Anterior cingulate cortex (tissue), 58 donors: ENCODE results near the gene LIN54.

Source experiments
- DNase-seq, 58 donors: peaks; one replicate each; lab custom pipeline; 2025; lab: John Stamatoyannopoulos, UW

Gene LIN54

DNA sequence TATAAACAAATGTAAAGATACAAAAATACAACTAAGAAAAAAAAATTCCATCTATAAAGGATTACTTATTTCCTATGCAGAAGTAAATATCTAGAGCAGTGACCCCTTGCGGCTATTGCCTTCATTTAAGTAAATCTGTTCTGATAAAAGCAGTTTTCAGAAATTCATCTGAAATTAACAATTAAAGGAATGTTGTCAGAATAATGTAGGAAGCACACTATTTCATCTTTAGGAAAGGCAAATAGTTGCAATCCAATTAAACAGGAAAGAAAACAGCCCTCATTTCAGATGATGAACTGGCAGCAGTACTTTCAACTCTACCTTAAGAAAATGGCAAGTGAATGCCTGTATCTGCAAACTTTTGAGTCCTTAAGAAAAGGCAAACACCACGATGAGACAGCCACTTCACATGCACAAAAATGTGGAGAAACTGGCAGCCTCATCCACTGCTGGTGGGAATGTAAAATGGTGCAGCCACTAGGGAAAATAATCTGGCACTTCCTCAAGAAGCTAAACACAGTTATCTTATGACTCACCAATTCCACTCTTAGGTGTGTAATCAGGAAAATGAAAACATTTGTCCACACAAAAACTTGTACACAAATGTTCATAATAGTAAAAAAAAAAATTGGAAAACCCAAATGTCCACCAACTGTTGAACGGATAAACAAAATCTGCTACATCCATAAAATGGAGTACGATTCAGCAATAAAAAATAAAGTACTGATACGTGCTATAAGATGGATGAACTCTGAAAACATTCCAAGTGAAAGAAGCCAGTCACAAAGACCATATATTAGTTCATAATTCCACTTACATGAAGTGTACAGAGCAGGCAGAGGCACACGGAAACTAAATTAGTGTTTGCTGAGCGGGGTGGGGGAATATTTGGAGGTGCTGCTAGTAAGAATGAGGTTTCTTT lies 112.0 kb downstream of the LIN54 start:
- no peak for DNase-seq

DNA sequence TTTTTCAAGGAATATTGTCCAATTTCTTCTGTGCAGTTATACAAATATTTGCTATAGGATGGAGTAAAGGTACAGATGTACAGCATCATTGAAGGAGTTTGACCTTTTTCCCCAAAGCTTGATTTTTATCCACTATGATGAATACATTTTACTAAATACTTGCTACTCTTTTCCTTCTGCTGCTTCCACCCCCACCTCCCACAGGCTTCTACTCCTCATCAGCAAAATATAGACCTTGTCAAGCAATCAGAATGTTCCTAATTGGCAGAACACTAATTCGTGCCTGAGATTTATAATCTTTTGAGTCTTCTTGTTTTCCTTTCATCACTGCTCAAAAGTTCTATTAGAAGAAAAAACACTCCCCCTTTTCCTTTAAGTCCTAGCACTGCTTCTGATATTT lies 113.9 kb downstream of the LIN54 start:
- no peak for DNase-seq

DNA sequence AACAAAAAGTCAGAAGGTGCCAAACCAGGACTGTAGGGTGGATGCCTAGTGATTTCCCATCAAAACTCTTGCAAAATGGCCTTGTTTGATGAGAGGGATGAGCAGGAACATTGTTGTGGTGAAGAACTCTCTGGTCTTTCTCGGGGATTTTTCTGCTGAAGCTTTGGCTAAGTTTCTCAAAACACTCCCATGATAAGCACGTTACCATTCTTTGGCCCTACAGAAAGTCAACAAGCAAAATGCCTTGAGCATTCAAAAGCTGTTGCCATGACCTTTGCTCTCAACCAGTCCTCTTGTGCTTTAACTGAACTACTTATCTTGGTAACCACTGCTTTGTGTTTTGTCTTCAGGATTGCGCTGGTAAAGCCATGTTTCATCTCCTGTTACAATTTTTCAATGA lies 116.7 kb downstream of the LIN54 start:
- no peak for DNase-seq

DNA sequence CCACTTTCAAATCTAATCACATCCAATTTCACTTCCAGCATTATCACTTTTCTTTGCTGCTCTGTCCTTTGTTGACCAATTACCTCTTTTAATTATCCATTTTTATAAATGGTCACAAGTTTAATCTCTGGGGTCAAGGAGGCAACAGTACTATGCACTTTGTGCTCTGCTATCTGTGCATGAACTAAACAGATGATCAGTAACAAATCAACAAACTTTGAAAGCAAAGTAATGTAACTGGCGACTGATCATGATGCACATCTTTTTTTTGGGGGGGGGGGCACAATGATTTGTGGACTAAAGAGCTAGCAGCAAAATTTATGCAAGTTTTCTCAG lies 118.2 kb downstream of the LIN54 start:
- no peak for DNase-seq

DNA sequence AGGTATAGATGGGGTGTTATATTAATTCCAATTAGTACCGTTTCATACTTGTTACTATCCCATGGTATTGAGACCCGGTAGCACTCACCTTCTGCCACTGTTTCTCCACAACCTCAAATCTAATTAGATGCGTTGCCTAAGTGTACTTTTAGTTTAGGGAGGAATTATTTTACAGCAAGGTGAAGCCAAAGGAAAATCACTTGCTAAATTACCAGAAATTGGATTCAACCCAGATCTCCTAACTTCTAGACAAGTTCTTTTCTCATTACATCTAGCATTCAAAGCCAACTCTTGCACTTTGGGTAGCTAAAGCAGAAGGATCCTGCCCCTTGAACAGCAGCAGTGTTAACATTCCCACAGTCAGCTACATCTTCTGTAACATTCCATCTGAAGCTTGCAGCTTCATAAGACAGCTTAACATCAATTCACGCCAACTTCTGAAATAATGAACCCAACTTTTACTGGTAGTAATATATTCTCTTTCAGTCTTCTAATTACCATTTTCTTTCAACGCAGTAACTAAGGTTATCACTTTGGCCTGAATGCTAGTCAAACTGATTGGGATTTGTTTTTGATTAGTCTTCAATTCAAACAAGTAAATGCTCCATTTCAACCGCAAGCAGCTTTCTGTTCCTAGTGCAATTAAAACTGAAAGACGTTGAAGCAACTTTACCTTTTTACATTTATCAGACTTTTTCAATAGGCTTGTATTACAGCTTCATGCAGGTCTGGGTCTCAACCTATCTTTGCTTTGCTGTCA lies 118.7 kb downstream of the LIN54 start:
- DNase-seq, result no peak

DNA sequence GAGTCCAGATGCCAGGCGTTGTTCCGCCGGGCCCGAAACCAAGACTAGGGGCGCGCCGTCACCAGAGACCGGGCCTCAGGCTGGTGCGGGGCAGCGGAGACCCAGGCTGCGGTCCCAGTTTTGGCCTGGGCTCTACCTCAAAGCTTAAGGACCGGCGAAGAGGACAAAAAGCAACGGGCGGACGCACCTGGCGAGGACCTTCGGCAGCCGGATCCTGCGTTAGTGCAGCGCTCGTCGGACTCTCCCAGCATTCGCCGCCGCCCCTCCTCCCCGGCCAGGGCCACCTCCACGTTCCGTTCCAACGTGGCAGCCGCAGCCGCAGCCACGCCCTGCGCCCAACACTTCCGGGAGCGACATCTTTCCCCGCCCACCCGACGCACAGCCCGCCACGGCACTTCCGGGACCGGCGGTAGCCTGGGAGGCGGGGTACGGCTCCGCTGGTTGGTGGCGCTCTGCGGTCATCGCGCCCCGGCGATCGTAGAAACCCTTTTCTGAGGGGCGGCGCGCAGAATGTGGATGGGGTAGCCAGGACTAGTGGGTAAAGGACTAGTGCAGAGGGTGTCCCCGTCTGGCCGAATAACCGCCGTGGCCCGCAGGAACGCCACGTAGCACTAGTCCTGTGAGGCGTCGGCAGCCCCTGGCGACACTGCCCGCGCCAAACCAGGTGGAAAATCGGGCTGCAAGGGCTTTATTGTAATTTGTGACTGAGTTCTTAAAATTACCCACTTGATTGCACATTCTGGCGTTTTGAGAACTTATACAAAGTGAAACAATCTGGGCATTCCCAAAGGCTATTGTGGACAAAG lies 119.5 kb downstream of the LIN54 start, which contains the start of gene SEC31A:
SEC31A (minus strand) TSS at position 253 of the 806 bp plus-strand sequence. CDS start 9,217 bp downstream, outside the sequence.
- peak; percentile 66 to 97 (median 91) for DNase-seq

DNA sequence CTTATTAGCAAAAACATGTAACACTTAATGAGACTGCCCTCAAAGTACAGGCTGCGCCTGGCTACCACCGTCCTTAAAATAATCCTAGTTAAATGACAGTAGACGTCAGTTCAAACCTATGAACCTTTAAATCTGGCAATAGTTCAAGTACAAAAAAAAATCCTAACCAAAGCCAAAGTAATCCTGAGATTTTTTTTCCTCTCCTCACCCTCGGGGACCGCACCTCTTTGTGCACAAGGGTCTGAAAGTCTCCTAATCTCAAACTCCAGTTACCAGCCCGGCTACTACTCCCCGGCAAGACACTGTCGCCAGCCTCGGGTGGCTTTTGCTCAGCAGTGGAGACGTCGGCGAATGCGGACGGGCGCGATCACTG lies 120.1 kb downstream of the LIN54 start:
- no peak for DNase-seq

DNA sequence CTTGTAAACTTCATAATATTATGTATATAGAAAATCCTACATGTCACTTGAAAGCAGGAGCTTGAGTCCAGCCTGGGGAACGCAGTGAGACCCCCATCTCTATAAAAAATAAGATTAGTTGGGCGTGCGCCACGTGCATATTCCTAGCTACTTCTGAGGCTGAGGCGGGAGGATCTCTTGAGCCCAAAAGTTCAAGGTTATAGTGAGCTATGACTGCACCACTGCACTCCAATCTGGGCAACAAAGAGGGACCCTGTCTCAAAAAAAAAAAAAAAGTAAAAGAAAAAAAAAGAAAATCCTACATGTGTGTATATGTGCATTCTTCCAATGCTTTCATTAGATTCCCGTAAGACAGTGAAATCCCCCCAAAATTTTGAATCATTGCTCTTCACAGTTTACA lies 121.3 kb downstream of the LIN54 start:
- no peak for DNase-seq

DNA sequence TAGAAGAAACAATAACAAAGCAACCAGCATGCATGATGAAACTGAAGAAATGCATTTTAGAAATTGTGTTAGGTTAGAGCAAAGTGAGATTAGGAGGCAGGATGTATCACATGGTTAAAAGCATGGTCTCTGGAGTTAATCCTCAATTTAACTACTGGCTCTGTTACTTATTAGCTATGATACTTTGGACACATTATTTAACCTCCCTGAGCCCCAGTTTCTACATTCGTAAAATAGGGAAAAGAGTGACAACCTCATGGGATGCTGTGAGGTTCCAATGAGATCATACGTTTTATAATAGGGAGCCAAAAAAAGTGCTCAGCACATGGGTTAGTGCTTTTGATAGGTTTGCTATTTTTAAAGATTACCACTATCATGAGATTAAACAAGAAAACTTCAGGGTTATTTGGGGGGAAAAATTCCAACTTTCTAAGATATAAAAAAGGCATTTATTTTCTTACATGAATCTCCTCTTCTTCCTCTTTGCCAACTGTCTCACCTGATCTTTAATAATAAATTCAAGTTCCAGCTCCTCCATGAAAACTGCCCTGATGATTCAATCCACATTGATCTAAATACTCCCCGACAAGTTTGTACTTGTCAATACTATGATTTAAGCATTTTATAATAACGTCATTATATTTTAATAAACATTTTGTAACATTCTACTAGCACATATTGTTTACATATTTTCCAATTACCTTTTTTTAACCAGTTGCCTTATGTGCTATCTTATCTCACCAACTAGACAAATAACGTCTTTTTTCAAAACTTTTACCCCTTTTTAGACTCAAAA lies 124.3 kb downstream of the LIN54 start:
- no peak for DNase-seq

DNA sequence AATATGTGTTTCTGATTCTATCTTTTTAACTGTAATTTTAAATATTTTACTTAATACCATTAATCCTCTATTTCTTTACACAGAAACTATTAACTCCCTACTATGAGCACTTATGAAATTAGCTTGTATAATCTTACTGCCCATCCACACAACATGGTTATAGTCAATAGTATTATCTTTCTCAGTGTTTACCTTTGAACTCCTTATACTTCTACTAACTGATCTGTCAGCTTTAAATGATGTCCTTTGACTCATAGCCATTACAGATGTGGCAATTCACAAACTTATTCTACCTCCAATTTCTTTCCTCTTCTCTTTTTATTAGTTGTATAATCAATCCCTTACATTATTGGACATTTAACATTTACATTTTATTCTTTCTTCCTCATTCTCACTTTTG lies 125.2 kb downstream of the LIN54 start:
- DNase-seq, result no peak
